Ovary (tissue), 3 donors: ENCODE data around the gene RAB33A.

Experiments used
- CTCF ChIP-seq, 3 donors: fragments of 450-650 bp in 2 of 3; fragments of 200-600 bp in 1 of 3; IDR thresholded peaks; one replicate each; pipeline versions ENCODE4 v1.5.1 to v1.8.0; 2016 to 2022; ENCODE audit warnings: antibody characterized with exemption in 3 of 3, mild to moderate bottlenecking in 1 of 3
- POLR2A ChIP-seq: fragments of 450-650 bp; IDR thresholded peaks from one replicate; pipeline ENCODE4 v1.6.1; 2017; ENCODE audit warnings: antibody characterized with exemption, mild to moderate bottlenecking, moderate library complexity
- donor health status: DM: no; HTN: no; CAD: no.

GRCh38 chrX:130196466-130196865 lies 24.7 kb downstream of the RAB33A start:
- TF ChIP-seq CTCF (IDR thresholded peaks at IDR 0.05): no peak
- no peak for TF ChIP-seq POLR2A
